NCI-H1092 treated with DMSO at 0.1 percent for 48 hours (cell line): ENCODE measurements around the gene TMEM235.

Experiments used
- DNase-seq: peaks from one replicate; lab custom pipeline; 2025; lab: John Stamatoyannopoulos, UW

TMEM235 gene

DNA sequence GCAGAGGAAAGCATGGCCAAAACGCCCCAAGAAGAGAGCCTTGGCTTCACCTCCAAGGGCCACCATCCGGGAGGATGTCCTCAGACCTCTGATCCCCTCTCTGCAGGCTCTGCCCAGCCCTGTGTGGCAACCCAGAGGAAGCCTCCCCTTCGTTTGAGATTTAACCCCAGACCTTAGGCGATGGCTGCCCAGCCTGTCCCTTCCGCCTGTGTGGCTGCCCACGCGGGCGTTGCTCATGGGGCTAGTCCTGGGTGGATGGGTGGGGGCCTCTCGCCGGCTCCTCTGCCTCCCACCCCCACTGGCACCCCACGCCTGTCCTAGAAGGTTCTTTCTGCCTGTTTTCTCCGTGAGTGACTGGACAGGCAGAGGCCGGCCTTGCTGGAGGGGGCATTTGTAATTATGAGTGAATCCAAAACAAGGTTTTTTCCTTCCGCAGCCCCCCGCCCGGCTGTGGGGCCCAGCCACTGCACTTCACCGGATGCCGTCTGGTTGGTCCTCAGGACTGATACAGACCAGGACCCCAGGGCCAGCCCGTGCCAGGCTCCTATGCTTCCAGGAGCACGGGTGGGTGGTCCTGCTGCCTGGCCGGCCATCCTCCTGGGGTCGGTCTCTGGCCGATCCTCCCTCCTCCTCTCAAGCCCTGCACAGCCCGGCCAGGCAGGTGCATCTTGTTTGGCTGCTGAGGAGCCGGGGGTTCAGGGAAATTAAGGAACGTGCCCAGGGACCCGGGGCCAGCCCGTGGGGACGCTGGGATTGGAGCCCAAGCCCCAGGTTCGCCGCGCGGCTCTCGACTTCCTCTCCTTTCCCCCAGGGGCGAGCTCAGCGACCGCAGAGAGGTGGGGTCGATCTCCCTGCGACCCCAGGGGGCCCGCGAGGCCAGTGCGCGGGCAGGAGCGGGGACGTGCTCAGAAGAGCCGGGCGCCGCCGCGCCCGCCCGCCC is at the start of gene TMEM235:
Gene TMEM235, plus strand, starts transcription at position 636 of the 940 bp plus-strand sequence. CDS start 393 bp downstream, outside the sequence.
- no peak for DNase-seq

DNA sequence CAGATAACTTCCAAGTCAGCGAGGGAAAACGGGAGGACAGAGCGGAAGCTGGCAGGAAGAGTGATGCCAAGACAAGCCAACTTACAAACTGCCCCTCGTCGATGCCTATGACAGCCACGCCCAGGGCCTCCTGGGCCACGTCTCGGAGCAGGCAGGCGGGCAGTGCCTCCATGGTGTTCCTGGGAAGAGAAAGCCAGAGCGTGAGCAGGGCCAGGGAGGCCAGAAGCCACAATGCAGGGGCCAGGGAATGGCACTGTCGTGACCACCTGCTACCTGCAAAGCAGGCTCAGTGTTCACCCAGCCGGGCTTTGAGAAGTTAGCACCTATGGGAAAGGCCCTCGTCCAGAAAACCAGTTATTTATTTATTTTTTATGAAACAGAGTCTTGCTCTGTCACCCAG is 48.9 kb upstream of the TMEM235 start:
- DNase-seq: no peak

DNA sequence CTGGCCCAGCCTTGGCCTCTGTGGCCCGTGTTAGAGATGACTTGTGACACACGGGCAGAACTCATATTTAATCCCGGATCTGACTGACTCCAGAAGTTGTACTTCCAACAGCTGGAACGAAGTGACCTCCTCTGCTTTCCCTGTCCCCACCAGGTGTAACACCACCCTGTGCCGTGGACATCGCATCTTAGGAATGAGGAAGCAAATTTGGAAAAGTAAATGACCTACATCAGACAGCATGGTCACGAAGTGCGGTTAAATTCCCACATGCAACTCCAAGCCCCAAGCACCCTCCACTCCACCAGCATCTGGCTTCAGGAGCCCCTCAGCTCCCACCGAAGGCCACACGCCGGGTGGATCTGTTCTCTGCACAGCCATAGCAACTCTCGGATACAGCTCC is 47.5 kb upstream of the TMEM235 start:
- no peak for DNase-seq

DNA sequence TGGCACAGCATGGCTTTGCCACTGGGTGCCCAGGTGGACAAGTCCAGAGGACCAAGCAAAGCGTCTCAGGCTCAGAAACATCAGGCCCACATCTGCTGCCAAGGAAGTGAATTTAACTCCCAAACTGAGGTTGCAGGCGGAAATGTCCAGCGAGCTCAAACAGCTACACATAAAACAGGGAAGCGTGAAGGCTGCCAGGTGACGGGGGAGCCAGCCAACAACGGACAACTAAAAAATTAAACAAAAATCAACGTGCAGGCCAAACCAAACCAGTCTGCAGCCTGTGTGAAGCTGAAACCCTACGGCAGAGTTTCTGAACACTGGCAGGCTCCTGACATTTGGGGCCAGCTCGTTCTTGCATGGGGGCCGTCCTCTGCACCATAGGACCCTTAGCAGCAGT is 47.1 kb upstream of the TMEM235 start:
- no peak for DNase-seq

DNA sequence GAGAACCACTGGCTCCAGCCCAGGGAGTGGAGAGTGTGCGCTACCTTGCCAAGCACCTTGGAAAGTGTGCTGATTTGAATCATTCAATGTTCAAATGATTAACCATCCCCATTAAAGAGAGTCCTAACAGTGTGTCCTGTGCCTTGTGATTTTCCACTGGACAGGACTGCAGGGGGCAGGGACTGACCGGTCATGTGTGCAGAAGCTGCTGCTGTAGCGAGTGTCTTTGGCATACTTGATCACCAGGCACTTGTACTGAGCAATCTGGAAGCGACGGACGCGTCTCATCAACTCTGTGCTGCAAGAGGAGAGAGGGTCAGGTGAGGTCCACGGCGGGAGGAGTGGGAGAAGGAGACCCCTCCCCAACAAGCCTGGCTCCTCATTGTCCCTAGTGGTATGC is 46.6 kb upstream of the TMEM235 start:
- DNase-seq: no peak

DNA sequence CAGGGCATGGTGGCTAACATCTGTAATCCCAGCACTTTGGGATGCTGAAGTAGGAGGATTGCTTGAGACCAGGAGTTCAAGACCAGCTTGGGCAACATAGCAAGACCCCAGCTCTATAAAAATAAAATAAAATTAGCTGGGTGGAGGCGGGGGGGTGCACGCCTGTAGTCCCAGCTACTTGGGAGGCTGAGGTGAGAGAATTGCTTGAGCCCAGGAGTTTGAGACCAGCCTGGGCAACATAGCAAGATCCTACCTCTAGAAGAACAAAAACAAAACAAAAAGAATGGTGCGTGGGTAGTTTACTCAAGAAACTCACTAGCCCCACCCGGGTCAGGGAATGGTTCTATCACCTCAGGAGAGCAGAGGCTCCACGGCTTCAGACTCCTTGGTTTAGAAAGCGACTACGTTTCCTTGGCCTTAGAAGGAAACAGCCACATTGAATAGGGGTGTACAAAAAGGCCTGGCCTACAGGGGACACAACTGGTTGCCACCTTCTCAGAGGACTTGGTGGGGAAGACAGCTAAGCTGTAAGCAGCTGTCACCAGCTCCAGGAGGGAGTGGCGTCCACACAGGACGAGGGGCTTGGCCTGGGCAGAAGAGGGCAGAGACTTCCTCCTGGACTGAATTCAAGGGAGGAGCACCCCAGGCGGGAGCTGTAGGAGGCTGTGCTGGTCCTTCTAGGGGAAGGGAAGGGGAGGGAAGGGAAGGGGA is 45.3 kb upstream of the TMEM235 start:
- DNase-seq: no peak

DNA sequence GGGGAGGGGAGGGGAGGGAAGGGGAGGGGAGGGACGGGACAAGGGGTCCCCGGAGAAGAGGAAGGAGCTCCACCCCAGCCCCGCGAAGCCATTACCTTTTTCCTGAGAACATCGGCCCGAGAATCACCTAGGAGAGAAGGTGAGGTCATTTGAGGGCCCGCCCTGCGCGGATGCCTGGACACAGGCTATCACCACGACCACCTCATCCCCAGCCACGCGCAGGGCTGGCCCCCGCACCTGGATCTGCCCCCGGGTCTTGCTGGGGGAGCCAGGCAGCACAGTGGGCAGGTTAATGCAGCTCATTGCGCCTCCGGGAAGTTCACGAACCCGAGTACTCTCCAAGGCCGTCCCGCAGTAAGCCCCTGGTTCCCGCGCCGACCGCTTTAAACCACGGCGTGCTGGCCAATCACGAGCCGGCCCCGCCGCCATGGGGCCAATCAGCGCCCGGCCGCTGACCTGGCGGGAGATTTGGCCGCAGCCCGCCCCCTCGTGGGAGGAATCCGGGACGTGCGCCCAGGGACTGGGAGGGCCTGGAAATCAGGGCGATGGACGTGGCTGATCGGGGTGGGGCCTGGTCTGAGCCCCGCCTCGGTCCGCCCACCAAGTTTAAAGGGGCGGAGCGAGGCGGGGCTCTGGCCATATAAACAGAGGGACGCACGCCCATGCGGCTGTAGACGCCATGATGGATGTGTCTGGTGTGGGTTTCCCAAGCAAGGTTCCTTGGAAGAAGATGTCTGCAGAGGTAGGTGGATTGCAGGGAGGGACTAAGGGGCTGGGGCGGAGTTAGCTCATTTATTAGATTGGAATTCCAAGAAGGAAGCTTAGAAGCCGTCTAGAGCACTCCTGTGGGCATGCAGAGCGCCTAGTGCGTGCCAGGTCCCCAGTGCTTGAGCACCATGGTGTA is 44.5 kb upstream of the TMEM235 start, which contains the start of the genes AFMID and TK1:
Gene AFMID, plus strand, starts transcription at position 671 of the 904 bp plus-strand sequence. Its CDS starts 9 bp downstream, at position 680.
Gene TK1, minus strand, starts transcription at position 361 of the 904 bp plus-strand sequence. Its CDS starts 58 bp downstream, at position 303.
- DNase-seq: peak; percentile 96

DNA sequence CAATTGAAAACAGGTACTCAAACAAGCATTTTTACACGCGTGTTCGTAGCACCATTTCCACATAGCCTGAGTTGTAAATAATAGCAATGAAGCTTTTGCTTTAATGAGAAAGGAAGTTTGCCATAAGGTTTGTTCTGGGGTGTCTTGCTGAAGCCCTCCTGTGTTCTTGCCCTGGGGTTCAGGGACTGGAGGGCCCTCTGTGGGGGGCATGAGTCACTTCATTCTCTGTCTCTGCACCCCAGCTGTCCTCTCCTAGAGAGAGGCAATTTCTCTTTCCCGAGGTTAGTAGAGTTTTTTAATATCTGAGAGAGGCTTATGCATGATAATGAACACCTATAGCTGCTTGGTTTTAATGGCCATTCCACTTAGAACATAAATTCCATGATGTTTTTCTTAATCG is 34.7 kb upstream of the TMEM235 start:
- DNase-seq: no peak

DNA sequence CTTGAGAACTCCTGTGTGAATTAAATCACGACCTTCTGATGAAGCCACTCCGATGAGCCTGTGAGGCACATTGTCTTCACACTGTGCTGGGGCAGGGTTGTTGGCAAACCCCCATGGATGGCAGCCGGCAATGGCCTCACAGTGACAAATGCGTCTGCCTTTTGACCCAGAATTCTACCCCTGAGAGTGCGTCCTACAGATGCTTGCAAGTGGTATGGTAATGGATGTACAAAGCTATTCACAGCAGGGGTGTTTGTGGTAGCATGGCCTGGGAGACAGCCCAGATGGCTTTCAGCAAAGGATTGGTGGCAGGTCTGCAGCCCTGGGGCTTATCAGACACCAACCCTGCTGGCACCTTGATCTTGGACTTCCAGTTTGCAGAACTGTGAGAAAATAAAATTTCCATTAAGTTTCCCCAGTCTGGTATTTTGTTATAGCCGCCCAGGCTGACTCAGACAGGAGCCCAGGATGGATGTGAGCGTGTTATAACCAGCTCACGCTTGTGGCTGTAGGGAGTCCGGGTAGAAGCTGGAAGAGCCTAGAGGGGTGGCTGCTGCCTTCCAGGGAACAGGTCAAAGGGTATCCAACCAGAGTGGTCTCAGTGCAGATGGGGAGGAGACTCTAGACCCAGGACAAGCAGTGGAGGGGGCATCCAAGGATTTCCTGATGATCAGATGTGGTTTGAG is 34.1 kb upstream of the TMEM235 start:
- DNase-seq: peak; percentile 21

DNA sequence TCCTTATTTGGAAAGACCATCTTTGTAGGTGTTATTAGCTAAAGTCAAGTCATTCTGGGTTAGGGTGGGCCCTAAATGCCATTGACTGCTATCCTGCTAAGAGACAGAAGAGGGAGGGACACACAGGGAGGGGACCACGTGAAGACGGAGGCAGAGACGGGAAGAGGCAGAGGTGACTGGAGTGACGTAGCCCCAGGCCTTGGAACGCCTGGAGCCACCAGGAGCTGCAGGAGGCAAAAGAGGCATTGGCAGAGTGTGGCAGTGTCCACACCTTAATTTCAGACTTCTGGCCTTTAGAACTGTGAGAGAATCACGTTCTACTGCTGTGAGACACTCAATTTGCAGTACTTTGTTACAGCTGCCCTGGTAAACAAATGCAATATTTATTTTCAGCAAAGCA is 31.0 kb upstream of the TMEM235 start:
- DNase-seq: no peak

DNA sequence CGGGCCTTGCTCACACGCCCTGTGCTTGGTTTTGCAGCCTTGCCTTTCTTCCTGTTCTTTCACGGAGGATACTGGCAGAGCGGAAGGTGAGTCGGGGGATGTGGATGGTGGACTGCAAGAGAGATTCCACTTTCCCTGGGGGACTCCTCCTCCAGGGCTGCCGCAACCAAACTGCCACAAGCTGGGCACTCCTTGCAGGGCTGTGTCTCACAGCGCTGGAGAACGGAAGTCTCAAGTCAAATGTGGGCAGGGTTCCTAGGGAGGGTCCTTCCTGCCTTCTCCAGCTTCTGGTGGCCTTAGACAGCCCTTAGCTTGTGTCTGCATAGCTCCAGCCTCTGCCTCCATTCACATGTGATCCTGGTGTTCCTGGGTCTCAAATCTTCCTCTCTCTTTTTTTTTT is 28.8 kb upstream of the TMEM235 start:
- DNase-seq: no peak

DNA sequence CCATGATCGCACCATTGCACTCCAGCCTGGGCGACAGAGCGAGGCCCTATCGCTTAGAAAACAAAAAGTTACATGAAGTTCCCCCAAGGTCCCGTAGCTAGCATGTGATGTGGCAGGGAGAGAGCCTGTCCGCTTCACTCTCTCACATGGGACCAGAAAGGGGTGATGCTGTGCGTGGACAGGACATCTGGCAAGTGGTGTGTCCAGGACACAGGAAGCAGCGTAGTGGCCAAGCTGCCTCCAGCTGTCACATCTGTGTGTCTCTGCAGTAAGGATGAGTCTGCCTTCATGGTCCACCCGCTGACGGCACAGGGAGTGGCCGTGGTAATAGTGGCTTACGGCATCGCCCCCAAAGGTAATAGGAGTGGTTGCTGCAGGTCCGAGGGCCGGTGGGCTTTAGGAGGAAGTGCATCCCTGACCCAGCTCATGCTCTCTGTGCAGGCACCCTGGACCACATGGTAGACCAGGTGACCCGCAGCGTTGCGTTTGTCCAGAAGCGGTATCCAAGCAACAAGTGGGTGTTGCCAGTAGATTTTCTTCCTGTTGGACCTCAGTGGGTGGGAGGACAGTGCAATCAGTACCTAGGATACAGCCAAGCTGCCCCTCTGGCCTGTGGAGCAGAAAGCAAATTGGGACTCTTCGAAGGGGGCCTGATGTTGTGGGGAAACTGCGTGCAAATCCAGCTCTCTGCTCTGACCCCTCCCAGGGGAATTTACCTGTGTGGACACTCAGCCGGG is 26.9 kb upstream of the TMEM235 start:
- DNase-seq: no peak

DNA sequence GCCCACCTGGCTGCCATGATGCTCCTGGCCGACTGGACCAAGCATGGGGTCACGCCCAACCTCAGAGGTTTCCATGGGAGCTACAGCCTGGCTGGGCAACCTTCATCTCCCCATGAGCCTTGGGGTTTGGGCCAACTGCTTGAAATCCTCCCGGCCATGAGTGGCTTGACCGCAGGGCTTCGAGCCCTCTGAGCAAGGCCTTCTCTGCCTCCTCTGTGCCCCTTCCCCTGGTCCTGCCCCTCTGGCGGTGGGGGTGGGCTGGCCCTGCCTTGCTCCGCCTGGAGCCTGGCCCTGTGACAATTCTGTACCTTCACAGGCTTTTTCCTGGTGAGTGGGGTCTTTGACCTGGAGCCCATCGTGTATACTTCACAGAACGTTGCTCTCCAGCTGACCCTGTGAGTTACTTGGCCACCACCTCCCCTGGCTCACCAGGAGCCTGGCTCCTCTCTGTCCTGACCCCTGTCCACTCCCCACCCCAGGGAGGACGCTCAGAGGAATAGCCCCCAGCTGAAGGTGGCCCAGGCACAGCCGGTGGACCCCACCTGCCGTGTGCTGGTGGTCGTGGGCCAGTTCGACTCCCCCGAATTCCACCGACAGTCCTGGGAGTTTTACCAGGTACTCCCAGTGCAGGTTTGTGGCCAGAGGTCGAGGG is 26.2 kb upstream of the TMEM235 start:
- no peak for DNase-seq

DNA sequence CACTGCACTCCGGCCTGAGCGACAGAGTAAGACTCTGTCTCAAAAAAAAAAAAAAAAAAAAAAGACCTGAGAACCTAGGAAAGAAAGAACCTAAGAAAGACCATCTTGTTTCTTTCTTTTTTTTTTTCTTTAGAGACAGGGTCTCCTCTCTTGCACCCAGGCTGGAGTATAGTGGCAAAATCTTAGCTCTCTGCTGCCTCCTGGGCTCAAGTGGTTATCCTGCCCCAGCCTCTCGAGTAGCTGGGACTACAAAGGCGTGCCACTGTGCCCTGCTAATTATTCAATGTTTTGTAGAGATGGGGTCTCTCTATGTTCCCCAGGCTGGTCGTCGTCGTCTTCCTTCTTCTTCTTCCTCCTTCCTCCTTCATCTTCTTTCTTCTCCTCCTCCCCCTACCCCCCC is 25.1 kb upstream of the TMEM235 start:
- no peak for DNase-seq

DNA sequence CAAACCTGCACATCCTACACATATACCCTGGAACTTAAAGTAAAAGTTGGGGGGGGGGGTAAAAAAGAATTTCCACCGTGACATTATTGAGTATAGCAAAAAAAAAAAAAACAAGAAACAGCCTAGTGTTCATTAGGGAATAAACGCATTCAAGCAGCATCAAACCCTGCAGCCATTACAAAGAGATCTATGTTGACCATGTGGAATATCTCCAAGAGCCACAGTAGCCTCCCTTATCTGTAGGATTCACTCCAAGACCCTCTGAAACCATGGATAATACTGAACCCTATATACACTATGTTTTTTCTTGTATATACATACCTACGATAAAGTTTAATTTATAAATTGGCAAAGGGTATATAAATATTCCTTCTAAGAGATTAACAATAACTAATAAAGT is 22.9 kb upstream of the TMEM235 start:
- no peak for DNase-seq

DNA sequence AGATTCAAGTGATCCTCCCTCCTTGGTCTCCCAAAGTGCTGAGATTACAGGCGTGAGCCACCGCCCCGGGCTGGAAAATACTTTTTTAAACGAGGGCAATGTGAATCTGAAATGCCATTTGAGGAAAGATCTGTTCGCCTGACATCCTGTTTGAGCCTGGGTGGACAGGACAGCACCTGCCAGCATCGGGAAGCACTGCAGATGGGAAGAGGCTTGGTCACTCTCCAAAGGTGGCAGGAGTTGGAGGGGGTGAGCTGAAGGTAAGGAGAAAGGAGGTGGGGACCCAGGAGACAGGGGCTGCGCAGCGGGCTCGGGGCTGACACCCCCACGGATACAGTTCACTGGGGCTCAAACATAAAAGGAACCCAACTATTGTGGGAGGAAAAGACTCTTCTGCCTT is 21.3 kb upstream of the TMEM235 start:
- DNase-seq: no peak

DNA sequence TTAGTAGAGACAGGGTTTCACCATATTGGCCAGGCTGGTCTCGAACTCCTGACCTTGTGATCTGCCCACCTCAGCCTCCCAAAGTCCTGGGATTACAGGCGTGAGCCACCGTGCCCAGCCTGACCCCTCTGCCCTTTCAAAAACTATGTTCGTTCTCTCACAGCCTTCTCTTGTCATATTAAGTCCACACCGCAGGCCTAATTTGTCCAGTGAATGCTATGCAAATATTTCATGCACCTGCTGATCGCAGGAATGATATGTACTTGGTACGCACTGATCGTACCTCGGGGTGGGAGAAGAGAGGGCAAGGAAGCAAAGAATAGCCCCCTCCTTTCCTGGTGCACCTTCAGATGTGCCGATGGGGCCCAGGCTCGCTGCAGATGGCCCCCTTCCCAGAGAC is 20.4 kb upstream of the TMEM235 start:
- DNase-seq: no peak

DNA sequence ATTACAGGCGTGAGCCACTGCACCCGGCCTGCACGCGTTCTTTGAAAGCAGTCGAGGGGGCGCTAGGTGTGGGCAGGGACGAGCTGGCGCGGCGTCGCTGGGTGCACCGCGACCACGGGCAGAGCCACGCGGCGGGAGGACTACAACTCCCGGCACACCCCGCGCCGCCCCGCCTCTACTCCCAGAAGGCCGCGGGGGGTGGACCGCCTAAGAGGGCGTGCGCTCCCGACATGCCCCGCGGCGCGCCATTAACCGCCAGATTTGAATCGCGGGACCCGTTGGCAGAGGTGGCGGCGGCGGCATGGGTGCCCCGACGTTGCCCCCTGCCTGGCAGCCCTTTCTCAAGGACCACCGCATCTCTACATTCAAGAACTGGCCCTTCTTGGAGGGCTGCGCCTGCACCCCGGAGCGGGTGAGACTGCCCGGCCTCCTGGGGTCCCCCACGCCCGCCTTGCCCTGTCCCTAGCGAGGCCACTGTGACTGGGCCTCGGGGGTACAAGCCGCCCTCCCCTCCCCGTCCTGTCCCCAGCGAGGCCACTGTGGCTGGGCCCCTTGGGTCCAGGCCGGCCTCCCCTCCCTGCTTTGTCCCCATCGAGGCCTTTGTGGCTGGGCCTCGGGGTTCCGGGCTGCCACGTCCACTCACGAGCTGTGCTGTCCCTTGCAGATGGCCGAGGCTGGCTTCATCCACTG is 17.3 kb upstream of the TMEM235 start, which contains the start of gene BIRC5:
Gene BIRC5, plus strand, starts transcription at position 238 of the 690 bp plus-strand sequence. Its CDS starts 64 bp downstream, at position 302.
- peak; percentile 93 for DNase-seq

DNA sequence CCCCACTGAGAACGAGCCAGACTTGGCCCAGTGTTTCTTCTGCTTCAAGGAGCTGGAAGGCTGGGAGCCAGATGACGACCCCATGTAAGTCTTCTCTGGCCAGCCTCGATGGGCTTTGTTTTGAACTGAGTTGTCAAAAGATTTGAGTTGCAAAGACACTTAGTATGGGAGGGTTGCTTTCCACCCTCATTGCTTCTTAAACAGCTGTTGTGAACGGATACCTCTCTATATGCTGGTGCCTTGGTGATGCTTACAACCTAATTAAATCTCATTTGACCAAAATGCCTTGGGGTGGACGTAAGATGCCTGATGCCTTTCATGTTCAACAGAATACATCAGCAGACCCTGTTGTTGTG is 16.7 kb upstream of the TMEM235 start:
- DNase-seq: no peak
